ENCODE measurements around the gene ARHGEF7.

- TF ChIP-seq CTCF (optimal IDR thresholded peaks at IDR 0.05 in 1 of 3, IDR thresholded peaks at IDR 0.05 in 1 of 3, conservative IDR thresholded peaks at IDR 0.05 in 1 of 3; ENCODE audit: extremely low read depth in 1 of 3, insufficient read depth in 2 of 3, low read length in 3 of 3) (no peak), EZH2 (IDR thresholded peaks at IDR 0.05; ENCODE audit: low read length) (no peak)
Measured at GRCh38 chr13:111263566-111263965, 148.5 kb downstream of the ARHGEF7 start.
